CD4-positive, alpha-beta T cell treated with Interleukin-6 for 4 hours (primary cell): ENCODE measurements around the gene VAT1L.

Experiments
- DNase-seq: peaks from one replicate; pipeline ENCODE4 v3.0.0-alpha.2; 2020; ENCODE audit warnings: mixed read lengths

The VAT1L gene

GRCh38 chr16:77784441-77785372, 3.7 kb upstream of the VAT1L start:
- DNase-seq, result no peak

GRCh38 chr16:77785373-77785764, 3.0 kb upstream of the VAT1L start:
- no peak for DNase-seq

GRCh38 chr16:77786186-77786847, 2.0 kb upstream of the VAT1L start:
- no peak for DNase-seq

- no peak for DNase-seq
These were observed 912 bp upstream of the VAT1L start for GRCh38 chr16:77787452-77787851.

GRCh38 chr16:77789085-77790008, 983 bp downstream of the VAT1L start:
- no peak for DNase-seq

- DNase-seq, result no peak
These were observed 1.6 kb downstream of the VAT1L start for GRCh38 chr16:77790009-77790372.

GRCh38 chr16:77790912-77791311, 2.5 kb downstream of the VAT1L start:
- DNase-seq, result no peak

GRCh38 chr16:77793417-77793816, 5.1 kb downstream of the VAT1L start:
- no peak for DNase-seq

GRCh38 chr16:77794586-77794985, 6.2 kb downstream of the VAT1L start:
- DNase-seq, result no peak

- DNase-seq, result no peak
These were observed 13.5 kb downstream of the VAT1L start for GRCh38 chr16:77801817-77802216.

GRCh38 chr16:77805398-77805797, 17.0 kb downstream of the VAT1L start:
- no peak for DNase-seq

GRCh38 chr16:77807021-77807420, 18.7 kb downstream of the VAT1L start:
- DNase-seq, result no peak

- no peak for DNase-seq
These were observed 24.6 kb downstream of the VAT1L start for GRCh38 chr16:77812856-77813500.

GRCh38 chr16:77816293-77816692, 27.9 kb downstream of the VAT1L start:
- DNase-seq, result no peak

GRCh38 chr16:77820340-77820739, 32.0 kb downstream of the VAT1L start:
- DNase-seq, result no peak

- no peak for DNase-seq
These were observed 34.3 kb downstream of the VAT1L start for GRCh38 chr16:77822661-77823060.

GRCh38 chr16:77823067-77823466, 34.7 kb downstream of the VAT1L start:
- DNase-seq, result no peak

- no peak for DNase-seq
These were observed 36.8 kb downstream of the VAT1L start for GRCh38 chr16:77825196-77825595.

- no peak for DNase-seq
These were observed 38.7 kb downstream of the VAT1L start for GRCh38 chr16:77827032-77827431.

- DNase-seq, result no peak
These were observed 45.7 kb downstream of the VAT1L start for GRCh38 chr16:77833921-77834634.

GRCh38 chr16:77834635-77835540, 46.5 kb downstream of the VAT1L start:
- no peak for DNase-seq
